Measurements from ENCODE around the gene CARMIL1. TPM values are rescaled to one million over a fixed set of nuclear protein-coding genes. Genes with fewer than 3 reads are reported as not detected.

The CARMIL1 gene
- total RNA-seq, 2 donors from 2014 or later, result 10.8 to 11.3 TPM

- DNase-seq (no peak), ATAC-seq (no peak)
- intact Hi-C loops (cut with DNase I), result no loop called here
Measured at GRCh38 chr6:25387911-25388310, 108.7 kb downstream of the CARMIL1 start.

GRCh38 chr6:25388776-25389175, 109.6 kb downstream of the CARMIL1 start:
- ATAC-seq, result no peak
- DNase-seq, result no peak
- intact Hi-C loops (cut with DNase I), result no loop called here

GRCh38 chr6:25389471-25389870, 110.3 kb downstream of the CARMIL1 start:
- ATAC-seq (peak; percentile 34 to 81), DNase-seq (no peak)
- intact Hi-C loops (cut with DNase I), result no loop called here

- no peak for ATAC-seq
- DNase-seq, result no peak
- intact Hi-C loops (cut with DNase I), result no loop called here
Measured at GRCh38 chr6:25392372-25392771, 113.2 kb downstream of the CARMIL1 start.

- intact Hi-C loops (cut with DNase I), result no loop called here
- DNase-seq (no peak), ATAC-seq (no peak)
Measured at GRCh38 chr6:25395731-25396130, 116.6 kb downstream of the CARMIL1 start.

- DNase-seq, result no peak
- ATAC-seq, result no peak
- intact Hi-C loops (cut with DNase I), result no loop called here
Measured at GRCh38 chr6:25397406-25397805, 118.2 kb downstream of the CARMIL1 start.

- ATAC-seq (no peak), DNase-seq (no peak)
- intact Hi-C loops (cut with DNase I), result no loop called here
Measured at GRCh38 chr6:25399885-25400284, 120.7 kb downstream of the CARMIL1 start.

GRCh38 chr6:25401711-25402110, 122.5 kb downstream of the CARMIL1 start:
- intact Hi-C loops (cut with DNase I), result no loop called here
- DNase-seq, result no peak
- no peak for ATAC-seq

- intact Hi-C loops (cut with DNase I), result no loop called here
- no peak for ATAC-seq
- DNase-seq, result no peak
Measured at GRCh38 chr6:25402125-25402524, 123.0 kb downstream of the CARMIL1 start.

GRCh38 chr6:25403150-25403549, 124.0 kb downstream of the CARMIL1 start:
- ATAC-seq, result no peak
- DNase-seq, result no peak

GRCh38 chr6:25404091-25404490, 124.9 kb downstream of the CARMIL1 start:
- DNase-seq (no peak), ATAC-seq (peak in 1 of 2 donors; percentile 26)
- intact Hi-C loops (cut with DNase I), result no loop called here

More at GRCh38 chr6:25403150-25403549, 124.0 kb downstream of the CARMIL1 start:
- intact Hi-C loops (cut with DNase I), result no loop called here

GRCh38 chr6:25404693-25405169, 125.6 kb downstream of the CARMIL1 start:
- peak; percentile 66 to 78 for ATAC-seq
- intact Hi-C loops (cut with DNase I), result no loop called here
- no peak for DNase-seq

GRCh38 chr6:25405442-25405841, 126.3 kb downstream of the CARMIL1 start:
- DNase-seq (no peak), ATAC-seq (no peak)
- intact Hi-C loops (cut with DNase I), result no loop called here

GRCh38 chr6:25407431-25407830, 128.3 kb downstream of the CARMIL1 start:
- intact Hi-C loops (cut with DNase I), result no loop called here
- DNase-seq, result no peak

GRCh38 chr6:25410102-25410501, 130.9 kb downstream of the CARMIL1 start:
- peak in 1 of 2 donors; percentile 17 for ATAC-seq
- intact Hi-C loops (cut with DNase I), result no loop called here

More at GRCh38 chr6:25407431-25407830, 128.3 kb downstream of the CARMIL1 start:
- no peak for ATAC-seq

GRCh38 chr6:25411316-25411950, 132.3 kb downstream of the CARMIL1 start:
- ATAC-seq (no peak), DNase-seq (no peak)
- intact Hi-C loops (cut with DNase I), result no loop called here

More at GRCh38 chr6:25410102-25410501, 130.9 kb downstream of the CARMIL1 start:
- DNase-seq, result no peak

GRCh38 chr6:25413207-25413905, 134.2 kb downstream of the CARMIL1 start:
- ATAC-seq, result no peak

GRCh38 chr6:25414168-25414567, 135.0 kb downstream of the CARMIL1 start:
- ATAC-seq, result no peak
- intact Hi-C loops (cut with DNase I), result no loop called here
- DNase-seq, result no peak

More at GRCh38 chr6:25413207-25413905, 134.2 kb downstream of the CARMIL1 start:
- intact Hi-C loops (cut with DNase I), result no loop called here
- no peak for DNase-seq

- no peak for DNase-seq
- ATAC-seq, result no peak
- intact Hi-C loops (cut with DNase I), result no loop called here
Measured at GRCh38 chr6:25414755-25415154, 135.6 kb downstream of the CARMIL1 start.

- no peak for DNase-seq
- intact Hi-C loops (cut with DNase I), result no loop called here
- ATAC-seq, result no peak
Measured at GRCh38 chr6:25415274-25415673, 136.1 kb downstream of the CARMIL1 start.

- intact Hi-C loops (cut with DNase I), result no loop called here
- no peak for DNase-seq
- no peak for ATAC-seq
Measured at GRCh38 chr6:25415701-25416100, 136.5 kb downstream of the CARMIL1 start.

Data from left cardiac atrium (tissue), 4 donors.